ENCODE measurements around the gene HOXC5. TPM values are rescaled to one million over a fixed set of nuclear protein-coding genes. Genes with fewer than 3 reads are reported as not detected.
A peak's percentile ranks its signal among the peaks of the same experiment; 100 is the strongest.

HOXC5 gene
- polyA plus RNA-seq, 3 donors = 1.8 to 3.6 (median 3.0) TPM

DNA sequence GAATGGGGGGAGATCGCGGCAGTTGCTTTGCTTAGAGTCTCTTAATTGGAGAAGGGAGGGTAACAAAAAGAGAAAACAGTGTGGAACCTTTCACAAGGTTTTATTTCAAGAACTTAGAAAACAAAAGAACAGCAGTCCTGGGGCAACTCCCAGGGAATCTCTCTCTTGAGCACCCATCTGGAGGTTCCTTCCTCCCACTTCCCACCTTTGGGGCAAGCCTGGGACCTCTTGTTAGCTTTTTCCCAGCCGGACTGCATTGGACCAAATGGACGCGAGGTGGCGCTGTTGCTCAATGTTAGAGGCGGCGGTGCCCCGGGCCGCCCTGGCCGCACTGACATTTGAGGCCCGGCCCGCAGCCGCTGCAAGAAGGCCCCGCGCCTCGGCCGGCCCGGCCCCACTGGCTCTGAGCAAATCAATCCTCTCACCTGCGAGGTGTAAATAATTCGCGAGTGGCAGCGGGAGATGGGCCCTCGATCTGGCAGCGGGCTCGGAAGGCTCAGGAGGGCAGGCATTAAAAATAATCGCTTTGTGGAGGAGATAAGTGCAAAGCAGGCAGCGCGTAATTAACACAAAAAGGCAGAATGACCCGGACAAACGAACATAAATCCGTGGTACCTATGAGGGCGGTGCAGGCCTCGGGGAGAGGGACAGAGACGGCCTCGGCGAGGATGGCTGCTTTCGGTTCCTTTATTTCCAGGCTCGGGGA is 26.8 kb upstream of the HOXC5 start:
- peak; percentile 93 for DNase-seq

DNA sequence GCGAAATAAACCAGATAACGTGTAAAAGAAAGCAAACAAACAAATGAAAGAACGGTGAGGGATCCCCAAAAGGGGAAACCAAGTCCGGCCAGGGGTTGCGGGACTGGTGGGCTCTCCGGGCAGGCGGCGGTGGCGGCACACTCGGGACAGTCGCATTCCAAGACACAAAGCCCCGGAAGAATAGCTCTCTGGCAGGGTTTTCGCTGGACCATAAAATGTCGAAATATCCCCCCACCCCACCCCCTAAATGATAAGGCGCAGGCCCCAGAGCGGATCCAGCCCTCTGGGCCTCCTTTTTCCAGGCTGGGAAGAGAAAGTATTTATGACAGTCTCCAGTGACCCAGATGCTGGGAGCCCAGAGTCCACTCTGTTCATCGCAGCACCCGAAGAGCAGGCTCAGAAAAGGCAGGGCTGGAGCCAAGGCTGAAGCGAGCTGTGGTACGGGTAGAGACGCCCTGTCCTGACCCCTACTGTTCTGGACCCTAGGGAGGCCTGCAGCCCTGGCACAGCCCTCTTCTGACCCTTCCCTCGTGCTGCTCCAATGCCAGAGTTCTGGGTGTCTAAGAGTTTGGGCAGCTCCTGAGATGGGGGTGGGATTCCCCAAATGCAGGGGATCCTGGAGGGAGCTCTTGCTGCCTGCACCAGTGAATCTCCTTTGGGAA is 26.2 kb upstream of the HOXC5 start:
- DNase-seq = no peak

DNA sequence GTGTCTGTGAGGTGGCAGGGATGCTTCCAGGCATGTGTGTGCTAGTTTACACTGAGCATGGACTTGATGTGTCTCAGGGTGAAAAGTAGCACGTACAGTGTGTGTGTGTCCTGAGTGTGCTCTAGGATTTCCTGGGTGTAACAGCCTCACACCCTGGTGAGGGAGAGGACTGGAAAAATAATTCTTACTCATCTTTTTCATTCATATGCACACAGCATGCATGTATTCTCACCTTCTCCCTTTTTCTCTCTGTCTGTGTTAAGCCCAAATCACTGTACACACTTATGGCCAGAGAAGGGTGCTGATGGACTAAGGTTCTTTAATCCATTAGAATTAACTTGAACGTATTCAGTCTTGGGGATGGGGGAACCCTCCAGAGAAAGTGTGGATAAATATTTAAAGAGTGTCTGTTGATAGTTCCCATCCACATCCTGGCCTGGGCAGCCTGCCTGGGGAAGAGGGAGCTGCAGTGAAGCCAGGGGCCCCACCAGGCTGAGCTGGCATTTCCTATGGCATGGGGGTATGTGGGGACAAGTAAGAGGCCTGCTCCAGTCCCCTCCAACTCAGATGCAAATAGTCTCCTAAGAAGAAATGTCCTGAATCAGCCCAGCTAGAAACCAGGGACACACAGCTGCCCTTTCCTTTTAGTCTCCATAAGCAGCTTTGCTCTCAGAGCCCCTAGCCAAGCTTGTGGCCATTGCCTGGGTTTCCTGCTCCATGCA is 25.2 kb upstream of the HOXC5 start:
- DNase-seq = no peak

DNA sequence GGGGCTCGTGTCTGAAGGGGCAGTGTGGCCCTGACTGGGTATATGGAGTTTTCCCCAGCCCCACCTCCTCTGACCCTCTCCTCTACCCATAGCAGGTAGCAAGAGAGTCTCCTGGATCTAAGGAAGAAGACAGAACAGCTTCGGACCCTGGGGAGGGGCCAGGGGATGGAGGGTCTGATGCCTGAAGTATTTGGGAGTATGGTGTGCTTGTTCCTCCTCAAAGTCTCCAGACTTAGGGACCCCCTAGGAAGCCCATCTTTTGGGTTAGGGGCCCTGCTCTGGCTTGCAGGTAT is 24.6 kb upstream of the HOXC5 start:
- no peak for DNase-seq

DNA sequence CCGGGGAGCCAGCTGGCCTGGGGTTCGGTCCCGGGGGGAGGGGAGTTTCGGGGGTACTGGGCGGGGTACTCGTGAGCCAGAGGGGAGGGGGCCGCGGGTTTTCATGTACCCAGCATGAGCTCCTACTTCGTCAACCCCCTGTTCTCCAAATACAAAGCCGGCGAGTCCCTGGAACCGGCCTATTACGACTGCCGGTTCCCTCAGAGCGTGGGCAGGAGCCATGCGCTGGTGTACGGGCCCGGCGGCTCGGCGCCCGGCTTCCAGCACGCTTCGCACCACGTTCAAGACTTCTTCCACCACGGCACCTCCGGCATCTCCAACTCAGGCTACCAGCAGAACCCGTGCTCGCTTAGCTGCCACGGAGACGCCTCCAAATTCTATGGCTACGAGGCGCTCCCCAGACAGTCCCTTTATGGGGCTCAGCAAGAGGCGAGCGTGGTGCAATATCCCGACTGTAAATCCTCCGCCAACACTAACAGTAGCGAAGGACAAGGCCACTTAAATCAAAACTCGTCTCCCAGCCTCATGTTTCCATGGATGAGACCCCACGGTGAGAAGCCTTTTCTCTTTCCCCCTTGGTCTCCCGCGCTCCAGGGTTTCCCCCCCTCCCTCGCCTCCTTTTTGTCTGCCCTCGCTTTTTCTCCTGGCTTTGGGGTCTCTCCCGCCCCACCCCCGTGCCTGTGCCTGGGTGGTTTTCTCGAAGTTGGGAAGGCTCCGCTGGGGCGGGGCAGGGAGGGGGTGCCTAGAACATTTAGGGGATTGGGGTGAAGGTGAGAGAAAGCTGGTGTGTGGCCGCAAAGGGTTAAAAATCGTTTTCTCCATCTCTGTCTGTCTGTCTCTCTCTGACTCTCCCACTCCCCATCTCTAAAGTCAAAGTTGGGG is 23.4 kb upstream of the HOXC5 start:
- DNase-seq = no peak

DNA sequence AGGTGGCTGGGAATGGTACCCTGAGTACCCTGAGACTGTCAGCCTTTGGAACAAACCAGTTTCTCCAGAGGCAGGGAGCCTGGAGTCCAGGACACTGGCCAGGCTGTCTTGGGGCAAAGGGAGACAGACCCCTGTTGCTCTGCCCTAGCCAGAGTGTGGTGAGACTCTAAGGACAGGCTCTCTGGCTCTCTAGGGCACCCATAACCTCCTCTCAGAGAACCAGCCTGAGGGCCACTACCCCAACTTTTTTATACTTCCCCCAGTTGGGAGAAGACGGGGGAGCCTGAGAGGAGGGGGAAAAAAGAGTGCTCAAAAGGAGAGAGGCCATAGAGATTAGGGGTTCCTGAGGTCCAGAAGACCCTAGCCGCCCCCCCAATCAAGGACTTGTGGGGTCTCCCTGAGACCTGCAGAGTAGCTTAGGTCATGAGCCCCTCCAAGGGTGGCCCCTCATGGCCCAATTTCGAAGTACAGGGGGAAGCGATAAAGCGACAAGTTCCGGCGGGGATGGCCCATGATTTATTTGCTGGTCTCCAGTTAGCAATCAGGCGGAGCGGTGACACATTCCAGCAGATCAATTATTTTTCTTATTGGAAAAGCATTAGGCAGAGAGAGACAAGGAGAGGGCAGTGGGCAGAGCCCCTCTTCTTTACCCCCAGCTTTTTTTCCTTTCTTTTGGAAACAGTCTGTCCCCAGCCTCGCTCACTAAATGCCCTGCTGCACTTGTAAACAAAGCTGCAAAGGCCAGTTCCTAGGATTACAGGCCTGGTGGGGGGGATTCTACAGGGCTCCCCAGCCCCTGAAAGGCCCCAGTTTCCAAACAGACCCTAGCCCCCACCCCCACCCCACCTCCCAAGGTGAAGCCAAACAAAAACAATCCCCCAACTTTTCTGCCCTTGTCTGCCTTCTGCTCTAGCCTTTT is 22.5 kb upstream of the HOXC5 start:
- DNase-seq = no peak

DNA sequence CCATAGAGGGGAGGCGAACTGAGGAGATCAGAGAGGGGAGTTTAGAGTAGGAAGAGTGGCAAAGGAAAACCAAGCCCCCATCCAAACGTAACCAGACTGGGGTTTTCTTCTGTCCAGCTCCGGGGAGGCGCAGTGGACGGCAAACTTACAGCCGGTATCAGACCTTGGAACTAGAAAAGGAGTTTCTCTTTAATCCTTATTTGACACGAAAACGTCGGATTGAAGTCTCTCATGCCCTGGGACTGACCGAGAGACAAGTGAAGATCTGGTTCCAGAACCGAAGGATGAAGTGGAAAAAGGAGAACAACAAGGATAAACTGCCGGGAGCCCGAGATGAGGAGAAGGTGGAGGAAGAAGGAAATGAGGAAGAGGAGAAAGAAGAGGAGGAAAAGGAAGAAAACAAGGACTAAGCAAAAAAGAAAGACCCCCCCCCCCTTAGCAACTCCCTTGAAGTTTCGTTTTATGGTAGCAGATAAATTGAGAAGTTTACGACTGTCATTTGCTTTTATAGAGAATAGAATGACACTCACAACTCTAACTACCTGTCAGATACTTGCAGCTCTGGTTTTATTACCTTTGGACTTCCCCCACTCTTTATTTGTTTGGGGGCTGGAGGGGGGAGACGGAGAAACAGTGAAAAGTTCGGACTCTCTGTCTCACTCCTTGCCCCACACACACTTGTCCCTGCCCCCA is 21.7 kb upstream of the HOXC5 start:
- no peak for DNase-seq

DNA sequence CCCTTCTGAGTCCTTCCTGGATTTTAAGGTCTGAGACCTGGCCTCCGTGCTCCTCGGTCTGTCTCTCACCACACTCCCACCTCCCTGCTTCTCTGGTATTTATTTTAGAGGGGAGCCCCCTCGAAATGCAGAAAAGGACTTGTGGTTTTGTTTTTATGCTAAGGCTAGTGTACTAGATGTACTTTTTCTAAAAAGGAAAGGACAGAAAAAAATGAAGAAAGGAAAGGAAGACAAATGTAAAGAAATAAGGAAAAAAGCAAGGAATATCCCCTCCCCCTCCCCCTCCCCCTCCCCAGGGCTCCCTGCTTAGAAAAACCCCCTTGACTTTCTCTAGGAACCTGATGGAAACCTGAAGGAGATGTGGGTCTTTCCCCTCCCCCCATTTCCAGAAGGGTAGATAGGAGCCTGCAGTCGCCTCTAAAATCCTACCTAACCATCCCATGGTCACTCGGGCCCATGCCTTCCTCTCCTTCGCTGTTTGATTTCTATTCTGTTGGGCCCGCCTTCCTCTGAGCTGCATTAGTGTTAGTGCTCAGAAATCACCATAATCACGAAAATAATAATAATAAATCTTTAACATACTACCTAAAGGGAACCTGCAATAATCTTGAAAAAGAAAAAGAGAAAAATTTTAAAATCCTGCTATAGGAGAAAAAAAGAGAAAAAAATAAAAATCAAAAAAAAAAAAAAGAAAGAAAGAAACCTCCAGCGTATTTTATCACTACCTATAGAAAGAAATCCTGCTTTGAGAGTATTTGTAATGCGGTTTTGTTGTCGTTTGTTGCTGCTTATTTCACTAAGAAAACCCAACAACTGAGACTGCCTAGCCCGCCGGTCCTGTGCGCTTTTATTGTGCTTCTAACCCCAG is 21.0 kb upstream of the HOXC5 start:
- no peak for DNase-seq

DNA sequence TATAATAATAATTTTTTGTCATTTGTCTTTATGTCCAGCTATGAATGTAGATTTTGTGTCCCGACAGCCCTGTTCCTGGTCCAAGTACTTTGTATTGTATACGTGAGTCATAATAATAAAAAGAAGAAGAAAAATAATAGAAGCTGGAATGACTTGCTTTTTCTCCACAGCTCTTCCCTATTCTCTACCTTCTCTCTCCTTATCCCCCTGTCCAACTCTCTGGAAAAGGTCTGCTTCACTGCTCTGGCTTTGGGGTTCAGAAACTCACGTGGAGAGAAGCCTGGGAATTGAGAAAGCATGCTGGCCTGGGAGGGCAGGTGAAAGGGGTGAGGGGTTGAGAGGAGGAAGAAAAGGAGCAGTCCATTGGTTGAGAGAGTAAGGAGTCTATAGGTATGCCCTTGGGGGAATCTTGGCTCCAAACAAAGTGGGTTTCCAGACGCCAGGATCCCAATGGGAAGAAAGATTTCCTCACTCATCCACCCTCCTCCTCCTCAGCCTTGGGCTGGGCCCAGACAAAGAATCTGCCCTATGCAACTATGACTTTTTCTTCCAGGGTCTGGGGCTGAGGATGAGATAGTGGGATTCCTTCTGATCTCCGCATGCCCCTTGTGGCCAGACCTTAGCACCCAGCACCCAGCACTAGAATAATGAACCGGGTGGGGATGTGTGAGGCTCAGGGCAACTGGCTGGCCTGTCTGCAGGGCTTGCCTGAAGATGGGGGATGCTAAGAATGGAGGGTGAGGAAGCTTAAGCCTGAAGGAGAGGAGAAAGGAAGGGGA is 20.0 kb upstream of the HOXC5 start:
- DNase-seq = no peak

DNA sequence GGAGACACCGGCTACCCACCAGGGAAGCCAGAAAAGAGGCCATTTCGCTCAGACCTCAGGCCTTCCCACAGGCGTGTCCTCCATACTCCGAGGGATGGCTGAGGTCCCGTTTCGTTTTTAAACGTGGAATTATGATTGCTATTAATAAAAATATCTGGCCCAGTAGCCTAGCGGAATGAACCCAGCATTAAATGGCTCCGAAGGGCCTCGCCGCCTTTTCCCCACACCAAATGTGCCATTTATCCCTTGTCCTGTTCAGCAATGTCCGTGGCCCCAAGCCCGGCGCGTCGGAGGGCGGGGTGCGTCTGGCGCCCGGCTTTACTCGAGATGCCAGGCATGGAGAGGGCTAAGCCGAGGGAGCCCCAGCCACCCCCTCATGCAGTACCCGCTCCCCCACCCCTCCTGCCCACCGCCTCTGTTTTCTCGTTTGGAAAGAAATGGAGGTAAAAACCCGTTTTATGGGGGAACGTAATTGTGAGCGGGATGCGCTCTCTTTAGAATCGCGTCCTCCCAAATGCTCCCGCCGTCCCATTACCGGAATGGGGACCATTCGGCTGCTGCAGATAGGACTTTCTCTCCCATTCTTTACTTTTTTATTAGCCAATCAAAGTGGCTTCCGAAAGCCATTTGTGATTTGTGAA is 18.4 kb upstream of the HOXC5 start:
- no peak for DNase-seq

DNA sequence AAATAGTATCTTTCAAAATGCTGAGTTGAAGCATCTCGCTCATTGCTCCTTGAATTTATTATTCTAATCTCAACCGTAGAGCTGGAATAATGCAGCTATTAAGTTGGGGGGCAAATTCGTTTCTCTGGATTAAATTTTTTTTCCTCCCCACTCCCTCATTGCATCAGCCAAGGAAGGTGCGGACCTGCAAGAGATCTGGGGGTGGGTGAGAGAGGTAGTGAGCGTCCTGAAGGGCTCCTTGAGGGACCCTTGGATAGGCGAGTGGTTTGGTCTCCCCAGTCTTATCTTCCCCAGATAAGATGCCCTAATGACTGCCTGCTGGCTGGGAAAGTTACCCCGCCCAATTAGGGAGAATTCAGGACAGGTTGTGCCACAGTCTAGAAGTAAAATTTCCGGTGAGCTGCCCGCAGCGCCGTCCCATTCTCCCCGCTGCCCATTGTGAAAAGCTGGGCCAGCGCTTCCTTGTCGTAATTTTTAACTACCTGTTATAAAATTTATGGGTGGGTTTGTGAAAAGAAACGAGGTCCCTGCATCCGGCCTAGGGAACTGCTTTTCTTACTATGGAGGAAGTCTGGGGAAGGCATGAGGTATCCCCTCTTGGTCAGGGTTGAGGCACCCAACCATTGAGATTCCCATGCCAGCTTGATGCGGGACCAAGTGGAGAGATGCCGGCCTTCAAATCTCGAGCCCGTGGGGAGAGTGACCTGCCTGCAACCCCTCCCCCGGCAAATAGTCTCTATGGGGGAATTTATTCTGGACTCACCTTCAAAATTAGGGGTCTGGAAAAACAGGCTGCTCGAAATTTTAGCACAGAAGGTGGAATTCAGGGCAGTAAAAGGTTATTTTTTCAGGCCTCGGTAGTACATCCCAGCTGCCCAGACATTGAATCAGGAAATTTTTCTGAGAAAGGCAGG is 17.6 kb upstream of the HOXC5 start:
- no peak for DNase-seq

DNA sequence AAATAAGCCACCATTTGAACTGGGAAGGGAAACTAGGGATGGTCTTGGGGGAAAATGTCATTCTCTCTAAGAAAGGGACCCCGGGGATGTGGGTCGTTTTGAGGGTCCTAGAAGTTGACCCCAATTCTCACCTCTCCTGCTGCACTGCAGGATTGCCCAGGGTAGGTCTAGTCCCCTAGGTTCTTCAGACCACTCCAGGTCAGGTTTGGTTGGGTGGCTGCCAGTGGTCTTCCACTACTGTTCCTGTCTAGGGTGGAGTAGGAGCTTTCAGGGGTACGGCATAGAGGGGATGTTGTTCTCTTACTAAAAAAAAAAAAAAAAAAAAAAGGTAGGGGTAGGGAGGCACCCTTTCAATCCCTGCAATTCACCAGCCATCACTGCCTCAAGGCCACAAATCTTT is 16.8 kb upstream of the HOXC5 start:
- DNase-seq = no peak

DNA sequence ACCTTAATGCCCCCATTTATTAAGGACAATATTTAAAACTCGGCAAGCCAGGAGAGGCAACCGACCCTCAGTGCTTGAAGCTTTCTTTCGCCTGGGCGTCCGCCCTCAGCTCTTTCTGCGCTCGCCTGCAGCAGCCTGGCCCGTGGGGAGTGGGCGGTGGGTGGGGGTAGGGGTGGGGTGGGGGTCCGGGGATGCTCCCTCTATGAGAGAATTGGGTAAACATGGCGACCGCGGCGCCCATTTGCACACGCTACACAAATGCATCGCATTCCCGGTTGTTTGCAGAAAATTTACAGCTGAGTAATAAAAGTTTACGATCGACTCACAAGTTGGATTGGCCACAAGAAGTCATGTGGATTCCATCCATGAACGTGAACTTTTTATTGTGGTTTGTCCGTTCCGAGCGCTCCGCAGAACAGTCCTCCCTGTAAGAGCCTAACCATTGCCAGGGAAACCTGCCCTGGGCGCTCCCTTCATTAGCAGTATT is 16.3 kb upstream of the HOXC5 start:
- DNase-seq = peak; percentile 96

DNA sequence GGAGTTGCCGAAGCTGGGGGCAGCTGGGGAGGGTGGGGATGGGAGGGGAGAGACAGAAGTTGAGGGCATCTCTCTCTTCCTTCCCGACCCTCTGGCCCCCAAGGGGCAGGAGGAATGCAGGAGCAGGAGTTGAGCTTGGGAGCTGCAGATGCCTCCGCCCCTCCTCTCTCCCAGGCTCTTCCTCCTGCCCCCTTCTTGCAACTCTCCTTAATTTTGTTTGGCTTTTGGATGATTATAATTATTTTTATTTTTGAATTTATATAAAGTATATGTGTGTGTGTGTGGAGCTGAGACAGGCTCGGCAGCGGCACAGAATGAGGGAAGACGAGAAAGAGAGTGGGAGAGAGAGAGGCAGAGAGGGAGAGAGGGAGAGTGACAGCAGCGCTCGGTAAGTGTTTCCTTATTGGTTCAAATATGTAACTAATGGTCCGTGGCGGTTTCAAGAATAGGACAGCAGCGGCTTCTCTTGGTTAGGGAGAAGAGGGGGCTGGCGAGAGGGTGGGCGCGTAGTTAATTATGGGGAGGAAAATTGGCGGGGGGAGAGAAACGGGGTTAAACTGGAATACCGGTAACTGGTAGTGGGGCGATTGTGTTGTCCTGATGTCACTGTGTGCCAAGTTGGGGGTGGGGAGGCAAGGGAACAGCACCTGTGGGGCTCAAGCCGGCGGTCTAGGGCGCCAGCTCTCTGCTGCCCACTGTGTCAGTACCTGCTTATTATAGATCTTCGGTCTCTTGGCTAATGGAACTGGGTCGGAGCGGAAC is 15.6 kb upstream of the HOXC5 start:
- DNase-seq = no peak

DNA sequence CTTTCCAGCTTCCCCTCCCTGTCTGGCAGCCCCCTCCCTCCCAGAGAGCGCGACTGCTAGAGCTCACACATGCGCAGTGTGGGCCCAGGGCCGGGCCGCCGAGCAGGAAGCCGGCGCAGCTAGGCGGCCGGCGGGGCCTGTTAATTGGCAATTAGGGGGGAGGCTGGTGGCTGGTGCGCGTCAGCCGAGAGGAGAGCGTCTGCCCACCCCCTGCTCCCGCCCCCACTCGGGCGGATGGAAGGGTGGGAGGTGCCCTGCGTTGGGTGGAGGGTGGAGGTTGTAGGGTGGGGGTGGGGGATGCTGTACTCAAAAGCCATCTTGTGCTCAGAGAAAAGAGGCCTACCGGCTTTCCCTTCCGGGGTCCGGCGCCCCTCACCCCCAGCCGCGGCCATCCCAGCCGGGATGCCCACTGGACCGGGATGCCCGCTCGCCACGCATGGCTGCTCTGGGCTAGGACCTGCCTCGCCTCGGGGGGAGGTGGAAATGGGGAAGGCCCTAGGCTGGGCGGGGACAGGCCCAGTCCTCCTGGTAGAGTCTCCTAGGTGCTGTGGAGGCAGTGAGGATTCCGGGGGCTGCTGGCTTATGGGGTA is 14.9 kb upstream of the HOXC5 start:
- DNase-seq = peak; percentile 91
